ENCODE data around the gene CNP. TPM values are rescaled to one million over a fixed set of nuclear protein-coding genes. Genes with fewer than 3 reads are reported as not detected.

CNP gene
- total RNA-seq, 4 donors from 2014 or later = 41.8 to 65.2 (median 53.8) TPM

DNA sequence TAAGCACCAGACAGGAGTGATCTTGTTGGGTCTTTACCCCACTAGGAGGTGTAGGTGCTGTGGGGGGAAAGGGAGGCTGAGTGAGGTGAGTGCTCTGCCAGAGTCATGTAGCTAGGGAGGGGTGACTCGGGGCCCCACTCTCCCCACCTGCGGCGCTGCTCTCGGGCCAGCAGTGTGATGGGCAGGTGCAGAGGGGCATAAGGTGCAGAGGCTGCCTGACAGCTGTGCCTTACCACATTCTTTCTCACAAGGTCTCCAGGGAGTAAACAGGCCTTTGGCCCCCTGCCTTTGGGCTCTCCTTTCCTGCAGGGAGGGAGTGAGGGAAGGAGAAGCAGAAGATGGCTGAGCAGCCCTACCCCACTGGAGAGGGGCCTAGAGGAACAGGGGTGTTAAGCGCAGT lies 4.5 kb upstream of the CNP start:
- Histone ChIP-seq H3K36me3 (no peaks in the 10 kb centered on the region), H3K9me3 (no peaks in the 10 kb centered on the region), H3K4me3 (replicated peaks in 1 of 3) (no peak overlapping the region), H3K4me1 (peaks cover 12 to 19% of the 10 kb centered on the region in 2 donors), H3K27me3 (no peaks in the 10 kb centered on the region), H3K27ac (no peak overlapping the region)
- no peak for TF ChIP-seq POLR2A (IDR thresholded peaks at IDR 0.05)
- TF ChIP-seq, protein P1, sequence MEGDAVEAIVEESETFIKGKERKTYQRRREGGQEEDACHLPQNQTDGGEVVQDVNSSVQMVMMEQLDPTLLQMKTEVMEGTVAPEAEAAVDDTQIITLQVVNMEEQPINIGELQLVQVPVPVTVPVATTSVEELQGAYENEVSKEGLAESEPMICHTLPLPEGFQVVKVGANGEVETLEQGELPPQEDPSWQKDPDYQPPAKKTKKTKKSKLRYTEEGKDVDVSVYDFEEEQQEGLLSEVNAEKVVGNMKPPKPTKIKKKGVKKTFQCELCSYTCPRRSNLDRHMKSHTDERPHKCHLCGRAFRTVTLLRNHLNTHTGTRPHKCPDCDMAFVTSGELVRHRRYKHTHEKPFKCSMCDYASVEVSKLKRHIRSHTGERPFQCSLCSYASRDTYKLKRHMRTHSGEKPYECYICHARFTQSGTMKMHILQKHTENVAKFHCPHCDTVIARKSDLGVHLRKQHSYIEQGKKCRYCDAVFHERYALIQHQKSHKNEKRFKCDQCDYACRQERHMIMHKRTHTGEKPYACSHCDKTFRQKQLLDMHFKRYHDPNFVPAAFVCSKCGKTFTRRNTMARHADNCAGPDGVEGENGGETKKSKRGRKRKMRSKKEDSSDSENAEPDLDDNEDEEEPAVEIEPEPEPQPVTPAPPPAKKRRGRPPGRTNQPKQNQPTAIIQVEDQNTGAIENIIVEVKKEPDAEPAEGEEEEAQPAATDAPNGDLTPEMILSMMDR (IDR thresholded peaks at IDR 0.05) = no peak
- 88 to 89% methylated on average over 5 of the region's 5 CpGs for WGBS, 2 donors
- DNase-seq = no peak
- intact Hi-C loops (cut with DNase I) = loop anchor here (5.0 to 10.0 kb wide), 2 partner anchors 155 to 227 kb away; partner anchors contain the start of gene HAP1

GRCh38 chr17:41962768-41963434 lies 3.7 kb upstream of the CNP start:
- Histone ChIP-seq H3K36me3 (no peaks in the 10 kb centered on the region), H3K4me1 (peaks cover 18 to 26% of the 10 kb centered on the region in 2 donors)
- TF ChIP-seq, protein P1 (IDR thresholded peaks at IDR 0.05) = peak in 5 of 6 experiments; percentile 67 to 92 (median 81)
- no peak for TF ChIP-seq POLR2A (IDR thresholded peaks at IDR 0.05)

GRCh38 chr17:41965694-41966462 lies 717 bp upstream of the CNP start:
- peak; percentile 93 to 94 for DNase-seq
- TF ChIP-seq, protein P1 (IDR thresholded peaks at IDR 0.05) = peak in 1 of 6 experiments; percentile 8
- TF ChIP-seq POLR2A (IDR thresholded peaks at IDR 0.05) = peak in 1 of 2 donors; percentile 57
- Histone ChIP-seq H3K27me3 (no peaks in the 10 kb centered on the region), H3K27ac (peak overlapping the region; percentile 61 to 91 (median 85)), H3K4me3 (replicated peaks in 1 of 3) (peak overlapping the region in 2 of 3 donors; percentile 3 to 90), H3K36me3 (peaks cover 0 to 4% of the 10 kb centered on the region in 2 donors), H3K9me3 (no peaks in the 10 kb centered on the region), H3K4me1 (peaks cover 12 to 39% of the 10 kb centered on the region in 2 donors)
- WGBS, 2 donors = 2% methylated on average over 16 to 17 of the region's 18 CpGs
- intact Hi-C loops (cut with DNase I) = loop anchor here (10.0 kb wide), 1 partner anchor 231 kb away; the partner anchor contains the start of gene HAP1

More at GRCh38 chr17:41962768-41963434, 3.7 kb upstream of the CNP start:
- Histone ChIP-seq H3K27me3 (no peaks in the 10 kb centered on the region), H3K27ac (no peak overlapping the region), H3K4me3 (replicated peaks in 1 of 3) (no peak overlapping the region), H3K9me3 (no peaks in the 10 kb centered on the region)
- intact Hi-C loops (cut with DNase I) = loop anchor here (5.0 to 10.0 kb wide), 2 partner anchors 154 to 228 kb away; partner anchors contain the start of gene HAP1
- DNase-seq = peak; percentile 73 to 76
- 23 to 29% methylated on average over 8 to 9 of the region's 9 CpGs for whole genome bisulfite sequencing, 2 donors

DNA sequence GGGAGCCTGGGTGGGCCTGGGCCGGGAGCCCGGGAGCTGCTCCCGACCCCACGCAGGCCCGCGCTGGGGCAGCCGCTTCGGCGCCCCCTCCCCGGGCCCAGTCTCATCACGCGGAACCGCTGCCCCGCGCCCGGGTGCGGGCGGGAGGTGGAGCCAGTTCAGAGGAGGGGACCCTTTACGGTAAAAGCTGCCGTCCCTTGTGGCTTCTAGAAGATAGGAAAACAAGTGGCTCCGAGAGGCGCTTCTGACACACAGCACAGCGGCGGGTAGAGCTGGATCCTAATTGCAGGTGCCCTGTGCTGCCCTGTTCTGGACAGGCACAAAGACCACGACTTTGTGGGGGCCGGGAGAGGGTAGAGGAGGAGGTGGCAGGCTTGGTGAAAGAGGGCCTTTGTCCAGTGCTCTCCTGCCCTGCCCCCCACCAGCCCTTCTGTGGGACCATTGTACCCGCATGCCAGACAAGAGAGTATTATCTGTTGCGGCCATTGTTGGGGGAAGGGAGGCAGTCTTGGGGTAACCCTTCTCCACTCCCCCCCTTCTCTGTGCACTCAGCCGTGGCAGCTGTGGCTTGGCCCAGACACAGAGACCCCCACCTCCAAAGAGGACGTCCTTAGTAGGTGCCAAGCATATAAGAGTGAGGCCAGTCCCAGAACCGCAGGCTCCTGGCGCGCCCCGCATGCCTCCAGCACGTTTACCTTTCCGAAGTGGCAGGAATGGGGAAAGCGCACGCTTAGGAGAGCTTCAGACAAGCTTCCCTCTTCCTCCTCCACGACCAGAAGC lies 736 bp downstream of the CNP start:
- Histone ChIP-seq H3K36me3 (peaks cover 0 to 7% of the 10 kb centered on the region in 2 donors), H3K9me3 (no peaks in the 10 kb centered on the region), H3K4me3 (replicated peaks in 1 of 3) (peak overlapping the region; percentile 46 to 90 (median 90)), H3K27ac (peak overlapping the region; percentile 83 to 91 (median 87)), H3K4me1 (peaks cover 12 to 40% of the 10 kb centered on the region in 2 donors), H3K27me3 (no peaks in the 10 kb centered on the region)
- 24 to 34% methylated on average over 13 to 18 of the region's 39 CpGs for WGBS, 2 donors
- peak; percentile 21 to 39 for DNase-seq
- intact Hi-C loops (cut with DNase I) = loop anchor here (10.0 kb wide), 1 partner anchor 233 kb away; the partner anchor contains the start of gene HAP1
- TF ChIP-seq, protein P1 (IDR thresholded peaks at IDR 0.05) = no peak
- no peak for TF ChIP-seq POLR2A (IDR thresholded peaks at IDR 0.05)

Data from thyroid gland (tissue), 4 donors.